Erythroblast (primary cell): ENCODE measurements around the gene GOLGA5.

Experiments
- DNase-seq, 2 experiments: peaks; one replicate each; lab custom pipeline; 2025; lab: John Stamatoyannopoulos, UW
- GATA1 ChIP-seq: IDR thresholded peaks from 2 replicates; pipeline ENCODE4 v1.6.1; 2011; ENCODE audit warnings: low read depth, mild to moderate bottlenecking, control low read depth, low read length, moderate library complexity
- POLR2A ChIP-seq: IDR thresholded peaks from 2 replicates; pipeline ENCODE4 v1.6.1; 2011; ENCODE audit warnings: mild to moderate bottlenecking, low read length

The GOLGA5 gene

DNA sequence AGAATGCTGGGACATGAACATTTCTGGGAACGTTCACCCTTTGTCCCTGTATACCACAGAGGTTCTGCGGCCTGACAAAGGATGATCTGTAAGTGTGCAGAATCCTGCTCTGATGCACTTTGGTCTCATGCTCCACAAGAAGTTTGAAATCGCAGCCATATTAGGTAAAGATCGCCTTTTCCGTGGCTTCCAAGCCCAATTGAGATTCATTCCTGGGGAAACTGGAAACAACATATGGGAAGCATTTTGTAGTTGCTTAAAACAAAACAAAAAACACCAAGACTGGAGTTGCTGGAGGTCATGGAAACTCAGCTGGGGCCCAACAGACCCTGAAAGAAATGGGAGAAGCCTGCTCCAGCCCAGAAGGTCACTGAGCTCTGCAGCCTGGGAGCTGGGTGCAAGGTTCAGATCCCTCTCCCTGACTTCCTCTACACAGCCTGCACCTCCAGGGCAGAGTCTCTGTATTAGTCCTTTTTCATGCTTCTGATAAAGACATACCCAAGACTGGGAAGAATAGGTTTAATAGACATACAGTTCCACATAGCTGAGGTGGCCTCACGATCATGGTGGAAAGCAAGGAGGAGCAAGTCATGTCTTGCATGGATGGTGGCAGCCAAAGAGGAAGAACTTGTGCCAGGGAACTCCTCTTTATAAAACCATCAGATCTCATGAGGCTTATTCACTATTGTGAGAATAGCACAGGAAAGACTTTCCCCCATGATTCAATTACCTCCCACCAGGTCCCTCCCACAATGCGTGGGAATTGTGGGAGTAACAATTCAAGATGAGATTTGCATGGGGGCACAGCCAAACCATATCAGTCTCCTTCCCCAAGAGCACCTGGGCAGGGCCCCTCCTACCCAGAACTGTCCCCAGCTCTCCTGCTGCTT lies 68.0 kb downstream of the GOLGA5 start:
- TF ChIP-seq POLR2A (no peak), GATA1 (no peak)
- DNase-seq = no peak

DNA sequence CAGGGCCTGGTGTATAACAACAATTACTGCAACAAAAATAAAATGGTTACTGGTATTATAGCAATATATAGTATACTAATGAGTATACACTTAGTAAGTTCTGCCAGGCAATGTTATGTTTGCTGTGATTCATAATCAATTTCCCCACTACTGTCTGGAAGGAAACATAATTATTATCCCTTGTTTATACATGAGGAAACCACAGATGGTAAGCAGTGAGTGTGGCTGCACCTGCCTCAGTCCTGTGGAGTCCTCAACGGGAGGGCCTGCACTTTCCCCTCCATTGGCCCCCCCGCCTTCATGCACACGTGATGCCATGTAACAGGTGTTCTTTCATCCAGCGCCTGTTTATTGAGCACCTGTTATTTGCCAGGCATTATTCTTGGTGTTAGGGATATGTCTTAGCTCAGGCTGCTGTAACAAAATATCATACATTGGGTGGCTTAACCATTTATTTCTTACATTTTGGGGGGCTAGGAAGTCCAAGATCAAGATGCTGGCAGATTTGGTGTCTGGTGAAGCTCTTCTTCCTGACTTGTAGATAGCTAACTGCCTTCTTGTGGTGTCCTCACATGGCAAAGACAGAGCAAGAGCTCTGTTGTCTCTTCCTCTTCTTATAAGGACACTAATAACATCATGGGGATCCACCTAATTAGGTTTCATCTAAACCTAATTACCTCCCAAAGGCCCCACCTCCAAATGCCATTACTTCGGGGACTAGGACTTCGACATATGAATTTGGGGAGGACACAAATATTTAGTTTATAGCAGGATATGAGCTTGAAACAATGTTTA lies 69.4 kb downstream of the GOLGA5 start:
- DNase-seq = no peak
- no peak for TF ChIP-seq GATA1
- no peak for TF ChIP-seq POLR2A

DNA sequence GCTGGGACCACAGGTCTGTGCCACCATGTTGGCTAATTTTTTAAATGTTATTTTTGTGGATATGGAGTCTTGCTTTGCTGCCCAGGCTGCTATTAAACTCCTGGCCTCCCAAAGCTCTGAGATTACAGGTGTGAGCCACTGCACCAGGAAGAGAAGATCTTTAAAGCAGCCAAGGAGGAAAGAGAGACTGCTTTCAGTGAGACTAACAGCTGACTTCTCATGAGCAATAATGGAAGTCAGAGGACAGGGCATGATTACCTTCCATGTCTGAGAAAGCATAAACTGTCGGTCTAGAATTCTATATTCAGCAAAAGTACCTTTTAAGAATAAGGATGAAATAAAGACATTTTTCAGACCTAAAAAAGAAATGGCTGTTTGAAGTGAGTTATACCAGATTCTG lies 71.6 kb downstream of the GOLGA5 start:
- no peak for DNase-seq
- TF ChIP-seq POLR2A (no peak), GATA1 (no peak)

DNA sequence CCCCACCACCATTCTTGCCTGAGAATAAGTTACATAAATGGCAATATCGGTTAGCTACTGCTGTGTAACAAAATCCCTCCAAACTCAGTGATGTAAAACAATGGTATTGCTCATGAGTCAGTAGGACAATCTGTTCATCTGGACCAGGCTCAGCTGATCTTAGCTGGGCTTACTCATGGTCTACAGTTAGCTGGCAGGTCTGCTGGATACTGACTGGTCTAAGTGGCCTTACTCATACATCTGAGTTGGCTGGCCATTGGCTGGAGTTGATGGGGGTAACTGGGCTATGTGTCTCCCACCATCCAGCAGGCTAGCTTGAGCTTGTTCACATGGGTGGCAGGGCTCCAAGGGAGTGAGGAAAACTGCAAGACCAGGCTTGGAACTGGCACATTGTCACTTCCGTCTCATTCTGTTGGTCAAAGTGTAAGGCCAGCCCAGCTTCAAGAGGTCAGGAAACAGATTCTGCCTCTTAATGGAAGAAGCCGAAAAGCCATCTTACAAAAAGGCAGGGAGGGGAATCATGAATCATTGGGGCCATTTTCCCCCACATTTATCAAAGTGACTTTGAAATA lies 72.2 kb downstream of the GOLGA5 start:
- no peak for TF ChIP-seq POLR2A
- no peak for TF ChIP-seq GATA1
- DNase-seq = no peak

DNA sequence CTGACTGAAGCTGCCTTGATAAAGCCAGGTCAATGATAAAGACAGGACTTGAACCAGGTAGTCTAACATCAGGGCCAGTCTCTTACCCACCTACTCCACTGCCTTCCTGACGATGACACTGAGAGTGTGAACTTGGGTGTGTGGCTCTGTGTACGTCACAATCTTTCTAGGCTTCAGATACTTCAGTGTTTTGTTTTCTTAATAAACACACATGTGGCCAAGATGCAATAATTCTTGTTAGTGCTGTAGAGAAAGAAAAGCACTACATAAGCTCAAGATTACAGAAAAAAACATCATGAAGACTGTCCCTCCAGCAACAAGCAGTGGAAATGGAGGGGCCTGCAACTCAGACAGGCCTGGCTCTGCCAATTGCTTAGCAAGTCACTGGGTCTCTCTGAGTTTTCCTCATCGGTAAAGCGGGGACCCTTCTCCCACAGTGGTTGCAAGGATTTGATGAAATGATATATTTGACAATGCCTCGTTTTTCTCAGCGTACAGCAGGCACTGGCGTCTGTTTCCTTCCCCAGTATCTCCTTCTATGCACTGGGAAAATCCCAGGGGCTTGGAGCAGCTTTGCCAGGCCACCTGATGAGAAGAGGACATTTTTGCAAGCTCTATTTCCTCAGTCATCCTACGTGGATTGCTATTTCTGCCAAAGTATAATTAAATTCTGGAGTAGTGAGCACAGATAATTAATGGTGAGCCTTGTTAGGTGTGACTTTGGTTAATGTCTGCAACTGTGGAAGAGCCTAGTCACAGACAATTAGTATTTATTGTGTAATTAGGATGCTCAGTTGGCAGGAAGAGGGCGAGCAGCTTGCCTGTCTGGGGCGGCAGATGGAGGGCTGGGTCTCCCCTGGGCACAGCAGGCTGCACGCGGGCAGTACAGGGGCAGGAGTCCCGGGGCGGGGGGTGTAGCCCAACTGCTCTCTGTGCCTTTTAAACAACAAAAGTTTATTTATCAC lies 73.1 kb downstream of the GOLGA5 start:
- TF ChIP-seq POLR2A = no peak
- no peak for TF ChIP-seq GATA1
- DNase-seq = no peak

DNA sequence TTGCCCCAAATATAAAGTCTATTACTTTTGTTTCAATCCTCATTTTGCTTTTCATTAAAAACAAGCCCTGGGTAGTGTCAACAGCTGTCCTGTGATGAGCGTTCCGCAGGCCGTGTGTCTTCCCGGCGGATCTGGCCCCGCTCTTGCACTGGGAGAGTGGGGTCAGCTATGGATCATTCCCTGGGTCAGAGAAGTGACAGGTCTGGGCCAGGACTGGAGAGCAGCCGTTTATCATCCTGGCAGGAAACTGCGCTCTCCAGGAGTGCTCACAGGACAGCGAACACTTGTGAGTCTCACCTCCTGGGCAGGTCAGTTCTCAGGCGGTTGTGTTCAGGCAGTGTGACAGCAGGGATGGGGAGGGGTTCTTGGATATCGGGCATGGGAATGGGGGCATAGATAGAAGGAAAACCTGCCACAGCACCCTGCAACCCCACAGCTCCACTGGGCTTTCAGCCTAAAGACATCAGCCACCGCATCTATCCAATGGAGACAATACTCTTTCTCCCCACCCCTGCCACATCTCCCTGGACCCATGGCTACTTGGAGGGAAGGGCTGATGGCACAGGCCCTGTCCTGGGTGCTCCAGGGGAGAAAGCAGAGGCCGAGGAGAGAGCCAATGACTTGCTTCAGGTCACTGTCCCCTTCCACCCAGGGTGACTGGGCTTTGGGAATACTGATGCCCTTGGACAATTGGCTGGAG lies 81.0 kb downstream of the GOLGA5 start:
- no peak for DNase-seq
- TF ChIP-seq POLR2A = no peak
- TF ChIP-seq GATA1 = no peak

DNA sequence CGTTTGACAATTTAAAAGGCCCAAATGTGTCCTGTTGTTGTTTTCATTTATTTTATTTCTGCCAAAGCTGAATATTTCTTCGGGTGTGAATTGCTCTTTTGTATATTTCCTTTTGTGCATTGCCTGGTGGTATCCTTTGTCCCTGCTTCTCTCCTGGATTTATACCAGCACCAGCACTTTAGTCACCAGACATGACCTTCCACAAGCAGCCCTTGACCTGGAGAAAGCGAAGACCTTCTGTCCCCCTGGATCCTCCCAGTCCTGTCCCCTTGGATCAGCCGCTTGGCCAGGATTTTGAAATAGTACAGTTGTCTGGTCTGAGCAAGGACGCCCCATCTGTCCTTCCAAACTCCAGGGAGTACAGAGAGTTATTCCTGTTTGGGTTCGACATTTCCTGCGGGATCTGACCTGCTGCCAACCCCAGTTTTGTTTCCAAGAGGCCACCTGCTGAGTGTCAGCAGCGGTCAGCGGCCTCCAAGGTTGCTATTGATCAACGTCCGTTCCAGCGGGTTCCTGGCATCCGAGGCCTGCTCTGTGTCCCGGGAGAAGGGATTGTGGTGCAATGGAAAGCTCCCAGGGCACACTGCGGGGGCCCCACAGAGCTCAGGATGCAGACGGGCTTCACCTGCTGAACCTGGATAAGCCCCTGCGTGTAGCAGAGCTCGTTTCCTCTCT lies 83.8 kb downstream of the GOLGA5 start:
- TF ChIP-seq GATA1 = no peak
- no peak for TF ChIP-seq POLR2A
- DNase-seq = no peak

DNA sequence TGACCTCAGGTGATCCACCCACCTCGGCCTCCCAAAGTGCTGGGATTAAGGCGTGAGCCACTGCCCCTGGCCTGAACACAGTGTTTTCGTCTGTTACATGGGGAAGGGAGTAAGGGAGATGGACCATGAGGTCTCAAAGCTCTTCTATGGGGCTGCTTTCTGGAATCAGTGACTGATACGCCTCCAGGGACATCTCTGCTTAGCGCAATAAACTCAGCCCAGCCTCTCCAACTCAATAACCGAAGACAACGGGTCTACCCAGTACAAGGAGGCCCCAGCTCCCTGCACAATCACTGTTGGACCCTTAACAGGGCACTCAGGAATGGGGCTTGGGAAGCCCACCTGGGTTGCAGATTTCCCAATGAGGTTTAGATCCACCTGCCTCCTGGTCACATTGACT lies 86.2 kb downstream of the GOLGA5 start:
- TF ChIP-seq POLR2A (no peak), GATA1 (no peak)
- no peak for DNase-seq

DNA sequence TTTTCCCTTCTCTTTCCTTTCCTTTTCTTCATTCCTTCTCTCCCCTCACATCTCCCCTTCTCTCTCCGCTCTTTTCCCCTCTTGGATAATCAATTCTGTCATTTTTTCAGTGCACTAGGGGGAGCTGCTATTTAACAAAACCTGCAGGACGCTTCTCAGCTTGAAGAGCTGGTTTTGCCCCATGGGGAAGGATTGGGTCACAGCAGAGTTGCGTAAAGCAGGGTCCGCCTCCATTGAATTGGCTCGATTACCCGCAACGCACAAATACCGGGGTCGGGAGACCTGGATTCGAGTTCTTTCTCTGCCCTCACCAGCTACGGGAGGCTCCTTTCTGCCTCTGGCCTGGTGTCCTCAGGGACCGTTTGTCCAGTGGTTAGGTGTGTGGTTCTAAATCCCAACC lies 86.7 kb downstream of the GOLGA5 start:
- DNase-seq = no peak
- TF ChIP-seq GATA1 (no peak), POLR2A (no peak)

DNA sequence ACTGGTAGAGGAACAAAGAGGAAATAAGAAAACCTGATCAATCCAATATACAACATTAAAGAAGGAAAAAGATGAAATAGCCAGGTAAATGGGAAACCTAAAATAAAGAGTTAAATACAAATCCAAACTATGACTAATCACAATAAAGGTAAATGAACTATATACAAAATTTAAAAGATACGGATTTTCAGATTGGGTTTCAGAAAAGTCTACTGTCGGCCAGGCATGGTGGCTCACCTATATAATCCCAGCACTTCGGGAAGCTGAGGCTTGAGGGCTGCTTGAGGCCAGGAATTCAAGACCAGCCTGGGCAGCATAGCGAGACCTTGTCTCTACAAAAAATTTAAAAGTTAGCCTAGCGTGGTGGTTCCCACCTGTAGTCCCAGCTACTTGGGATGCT lies 89.0 kb downstream of the GOLGA5 start:
- TF ChIP-seq POLR2A (no peak), GATA1 (no peak)
- DNase-seq = no peak

DNA sequence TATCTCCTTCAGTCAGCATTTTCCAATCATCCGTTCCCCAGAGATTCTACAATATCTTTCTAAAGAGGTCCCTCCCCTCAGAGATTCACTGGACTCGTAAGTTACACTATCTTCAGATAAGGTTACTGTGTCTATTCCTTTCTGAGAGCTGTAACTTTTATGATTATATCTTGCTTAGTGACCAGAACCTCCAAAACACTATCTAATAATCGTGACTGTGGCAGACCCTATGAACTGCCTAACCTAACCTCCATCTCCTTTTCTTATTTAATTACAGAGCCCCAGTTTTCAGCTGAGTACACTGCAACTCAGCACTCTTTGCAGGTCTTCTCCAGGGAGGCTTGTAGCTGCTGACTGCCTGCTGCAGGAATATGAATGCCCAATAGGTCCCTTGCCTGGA lies 90.3 kb downstream of the GOLGA5 start:
- TF ChIP-seq POLR2A (no peak), GATA1 (no peak)
- DNase-seq = no peak

DNA sequence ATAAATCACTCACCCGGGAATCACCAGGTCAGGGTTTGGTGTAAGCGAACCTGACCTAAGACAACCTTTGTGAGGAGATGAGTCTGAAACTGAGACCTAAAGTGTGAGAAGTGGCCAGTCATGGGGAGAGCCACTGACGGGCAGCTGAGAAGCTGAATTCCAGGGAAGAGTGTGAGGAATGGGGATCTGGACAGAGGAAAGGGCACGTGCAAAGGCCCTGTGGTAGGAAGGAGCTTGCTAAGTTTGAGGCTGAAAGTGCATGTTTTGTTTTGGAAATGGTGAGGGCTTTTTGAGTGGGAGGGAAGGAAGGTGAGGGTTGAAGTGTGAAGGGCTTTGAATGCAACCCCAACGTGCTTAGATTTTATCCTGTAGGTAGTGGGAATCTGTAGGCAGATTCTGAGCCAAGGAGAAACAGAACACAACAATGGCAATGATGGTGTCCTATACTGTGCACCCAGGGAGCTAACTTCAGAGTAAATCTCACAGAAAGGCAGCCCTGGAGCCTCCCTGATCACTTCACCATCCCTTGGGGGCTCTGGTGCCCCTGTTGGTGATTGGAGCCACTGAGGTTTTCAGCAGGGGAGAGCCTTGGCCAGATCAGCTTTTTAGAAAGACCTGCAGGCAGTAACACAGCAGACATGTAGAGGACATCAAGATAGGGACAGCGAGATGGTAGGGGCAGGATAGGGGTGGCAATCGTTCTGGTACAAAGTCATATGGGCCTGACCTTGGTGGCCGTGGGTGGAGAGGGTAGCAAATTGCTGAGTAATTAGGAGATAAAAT lies 91.4 kb downstream of the GOLGA5 start:
- DNase-seq = no peak
- TF ChIP-seq GATA1 = no peak
- no peak for TF ChIP-seq POLR2A
